ENCODE results near the gene TMEM167A. TPM values are rescaled to one million over a fixed set of nuclear protein-coding genes. Genes with fewer than 3 reads are reported as not detected.

Gene TMEM167A
- total and polyA plus RNA-seq, 2 donors (not counting 1 experiment from before 2014, with no cell fraction given), result 9.2 to 41.2 TPM

GRCh38 chr5:83050723-83051340 lies 26.4 kb downstream of the TMEM167A start:
- WGBS (ENCODE audit: insufficient coverage), result 100% methylated on average over 2 of the region's 4 CpGs
- ATAC-seq (ENCODE audit: low read depth) (no peak), DNase-seq (no peak)
- H3K27me3 Mint-ChIP-seq, result no peaks in the 10 kb centered on the region
- Histone ChIP-seq H3K36me3 (replicated peaks in 1 of 2; ENCODE audit: control extremely low read depth in 1 of 2, control insufficient read depth in 1 of 2, extremely low read depth in 1 of 2, insufficient read depth in 2 of 2, low read length in 1 of 2) (peaks cover 9 to 21% of the 10 kb centered on the region in 2 experiments), H3K27ac (ENCODE audit: low read length in 2 of 2) (no peak overlapping the region), H3K9ac (ENCODE audit: low read length) (no peak overlapping the region), H3K9me3 (ENCODE audit: control extremely low read depth in 1 of 3, control insufficient read depth in 2 of 3, insufficient read depth in 1 of 3, low read length in 2 of 3) (no peaks in the 10 kb centered on the region), H3K4me3 (ENCODE audit: control extremely low read depth in 1 of 5, extremely low read depth in 1 of 5, insufficient read depth in 1 of 5, low read depth in 2 of 5, low read length in 4 of 5) (no peak overlapping the region), H3K4me1 (ENCODE audit: control insufficient read depth in 2 of 2, insufficient read depth in 2 of 2, low read length in 2 of 2) (no peaks in the 10 kb centered on the region), H4K20me1 (ENCODE audit: control insufficient read depth, insufficient read depth, low read length, poor library complexity, severe bottlenecking) (no peaks in the 10 kb centered on the region), H2AFZ (ENCODE audit: insufficient read depth, low read depth, low read length, poor library complexity, severe bottlenecking) (no peak overlapping the region), H3K27me3 (replicated peaks in 1 of 4; ENCODE audit: control extremely low read depth in 1 of 4, control insufficient read depth in 3 of 4, insufficient read depth in 4 of 4, low read length in 3 of 4) (no peaks in the 10 kb centered on the region), H3K4me2 (replicated peaks; ENCODE audit: low read depth, low read length, poor library complexity, severe bottlenecking) (no peak overlapping the region), H3K79me2 (ENCODE audit: control insufficient read depth, insufficient read depth, low read length) (no peaks in the 10 kb centered on the region)
- no peaks in the 10 kb centered on the region for H3K9me3 Mint-ChIP-seq (ENCODE audit: insufficient read depth)
- no peak overlapping the region for H3K4me3 Mint-ChIP-seq
- POLR2A ChIA-PET, result no interaction called here
- no peaks in the 10 kb centered on the region for H3K4me1 Mint-ChIP-seq
- no peak overlapping the region for H3K27ac Mint-ChIP-seq
- intact Hi-C loops (cut with micrococcal nuclease), result no loop called here
- TF ChIP-seq EZH2 (IDR thresholded peaks at IDR 0.05; ENCODE audit: borderline replicate concordance, insufficient read depth, low read depth, low read length, poor library complexity, severe bottlenecking), result no peak
- no peak for TF ChIP-seq CTCF (IDR thresholded peaks at IDR 0.05)
- CTCF ChIA-PET, result no interaction called here

DNA sequence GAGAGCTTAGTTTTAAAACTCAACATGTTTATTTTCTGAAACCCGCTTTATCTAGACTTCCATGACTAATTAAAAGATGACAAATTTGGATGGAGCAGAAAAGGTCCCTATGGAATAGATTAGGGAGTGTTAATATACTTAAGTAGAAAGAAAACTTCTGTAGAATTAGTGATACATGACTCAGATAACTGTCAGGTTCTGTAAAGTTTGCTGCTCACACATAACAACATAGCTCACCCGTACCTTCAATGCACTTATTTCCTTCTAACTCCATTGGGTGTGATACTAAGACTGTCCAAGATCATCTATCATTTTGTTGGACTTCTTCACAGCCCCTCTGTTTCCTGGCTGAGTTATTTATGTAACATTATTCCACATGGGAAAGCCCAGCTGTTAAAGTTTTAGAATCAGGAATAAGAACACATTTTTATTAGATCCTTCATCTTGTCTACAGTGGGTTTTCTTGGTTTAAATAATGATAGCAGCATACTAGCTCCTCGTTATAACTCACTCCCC lies 27.8 kb downstream of the TMEM167A start:
- Histone ChIP-seq H3K27ac (ENCODE audit: low read length in 2 of 2) (no peak overlapping the region), H3K4me3 (ENCODE audit: control extremely low read depth in 1 of 5, extremely low read depth in 1 of 5, insufficient read depth in 1 of 5, low read depth in 2 of 5, low read length in 4 of 5) (no peak overlapping the region), H4K20me1 (ENCODE audit: control insufficient read depth, insufficient read depth, low read length, poor library complexity, severe bottlenecking) (no peaks in the 10 kb centered on the region), H3K79me2 (ENCODE audit: control insufficient read depth, insufficient read depth, low read length) (no peaks in the 10 kb centered on the region), H3K4me1 (ENCODE audit: control insufficient read depth in 2 of 2, insufficient read depth in 2 of 2, low read length in 2 of 2) (no peaks in the 10 kb centered on the region), H2AFZ (ENCODE audit: insufficient read depth, low read depth, low read length, poor library complexity, severe bottlenecking) (no peak overlapping the region), H3K9ac (ENCODE audit: low read length) (no peak overlapping the region), H3K36me3 (replicated peaks in 1 of 2; ENCODE audit: control extremely low read depth in 1 of 2, control insufficient read depth in 1 of 2, extremely low read depth in 1 of 2, insufficient read depth in 2 of 2, low read length in 1 of 2) (peaks cover 9 to 13% of the 10 kb centered on the region in 2 experiments), H3K4me2 (replicated peaks; ENCODE audit: low read depth, low read length, poor library complexity, severe bottlenecking) (no peak overlapping the region), H3K27me3 (replicated peaks in 1 of 4; ENCODE audit: control extremely low read depth in 1 of 4, control insufficient read depth in 3 of 4, insufficient read depth in 4 of 4, low read length in 3 of 4) (no peaks in the 10 kb centered on the region), H3K9me3 (ENCODE audit: control extremely low read depth in 1 of 3, control insufficient read depth in 2 of 3, insufficient read depth in 1 of 3, low read length in 2 of 3) (no peaks in the 10 kb centered on the region)
- H3K27me3 Mint-ChIP-seq, result no peaks in the 10 kb centered on the region
- H3K27ac Mint-ChIP-seq, result no peak overlapping the region
- no peaks in the 10 kb centered on the region for H3K4me1 Mint-ChIP-seq
- no peaks in the 10 kb centered on the region for H3K9me3 Mint-ChIP-seq (ENCODE audit: insufficient read depth)
- no peak for DNase-seq
- CTCF ChIA-PET, result no interaction called here
- POLR2A ChIA-PET, result no interaction called here
- TF ChIP-seq EZH2 (IDR thresholded peaks at IDR 0.05; ENCODE audit: borderline replicate concordance, insufficient read depth, low read depth, low read length, poor library complexity, severe bottlenecking) (no peak), CTCF (IDR thresholded peaks at IDR 0.05) (no peak)
- no peak for ATAC-seq (ENCODE audit: low read depth)
- no CpG with 5 or more reads among the region's 3 CpGs for WGBS (ENCODE audit: insufficient coverage)
- intact Hi-C loops (cut with micrococcal nuclease), result no loop called here
- H3K4me3 Mint-ChIP-seq, result no peak overlapping the region
